D721Med (cell line): ENCODE results near the gene SLC4A9.

Experiments used
- DNase-seq: peaks from one replicate; pipeline ENCODE4 v3.0.0; 2011; ENCODE audit warnings: low spot score; ENCODE audit not compliant: insufficient read length
- FAIRE-seq: peaks from 2 replicates; lab custom pipeline; 2011; peaks lifted over from hg19 to GRCh38; lab: Jason Lieb, UNC
- TF ChIP-seq, protein P1 (sequence below): IDR thresholded peaks from 2 replicates; pipeline ENCODE4 v1.5.1; 2012; ENCODE audit warnings: mild to moderate bottlenecking, control low read depth; ENCODE audit not compliant: insufficient read depth; ENCODE audit errors: missing control alignments

SLC4A9 gene

DNA sequence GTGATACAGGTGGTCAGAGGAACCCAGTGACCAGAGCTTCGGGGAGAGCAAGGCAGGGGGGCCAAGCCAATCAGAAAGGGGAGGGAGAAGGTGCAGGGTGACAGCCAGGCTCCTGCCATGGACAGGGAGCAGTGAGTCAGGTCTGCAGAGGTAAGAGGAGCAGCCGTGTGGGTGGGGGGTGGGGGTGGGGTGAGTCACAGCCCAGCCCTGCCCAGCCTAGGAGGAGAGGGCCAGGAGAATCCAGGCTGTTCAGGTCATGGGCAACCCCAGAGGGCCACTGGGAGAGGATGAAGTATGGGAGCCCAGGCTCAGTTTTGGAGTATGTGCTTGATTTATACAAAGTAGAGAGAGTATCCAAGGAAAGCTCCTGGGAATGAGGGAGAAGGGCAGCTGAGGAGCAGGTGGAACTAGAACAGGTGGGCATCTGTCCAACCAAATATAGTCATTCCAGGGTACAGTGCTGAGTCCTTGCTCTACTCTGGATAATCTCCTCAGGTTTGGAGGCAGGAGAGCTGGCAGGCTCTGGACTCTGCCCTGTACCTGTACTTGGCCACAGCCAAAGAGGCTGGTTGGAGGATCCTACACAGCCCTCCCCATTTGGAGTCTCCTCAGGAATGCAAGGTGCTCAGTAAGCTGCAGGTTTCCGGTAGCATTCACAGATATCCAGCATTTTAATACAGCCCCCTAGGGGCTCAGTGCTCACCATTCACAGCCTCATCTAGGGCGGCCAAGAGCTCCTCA lies 15.1 kb upstream of the SLC4A9 start:
- FAIRE-seq = no peak

DNA sequence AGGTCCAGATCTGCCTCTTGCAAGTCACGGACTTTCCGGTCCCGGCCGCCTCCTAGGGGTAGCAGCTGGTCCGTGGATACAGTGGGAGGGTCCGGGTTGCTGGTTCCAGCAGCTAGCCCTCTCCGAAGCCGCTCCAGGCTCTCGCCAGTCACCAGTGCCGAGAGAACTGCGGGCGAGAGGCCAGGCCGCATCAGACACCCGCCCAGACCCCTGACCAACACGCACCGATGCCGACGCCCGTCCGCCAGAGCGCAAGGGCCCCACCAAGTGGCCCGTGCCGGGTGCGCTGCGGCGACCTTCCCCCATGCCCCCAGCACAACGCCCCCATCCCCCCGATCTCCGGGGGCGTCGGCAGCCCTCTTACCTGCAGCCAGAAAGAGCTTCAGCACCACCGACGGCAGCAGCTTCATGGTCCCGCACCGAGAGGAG lies 14.1 kb upstream of the SLC4A9 start:
- DNase-seq = no peak
- no peak for FAIRE-seq
- TF ChIP-seq, protein P1, sequence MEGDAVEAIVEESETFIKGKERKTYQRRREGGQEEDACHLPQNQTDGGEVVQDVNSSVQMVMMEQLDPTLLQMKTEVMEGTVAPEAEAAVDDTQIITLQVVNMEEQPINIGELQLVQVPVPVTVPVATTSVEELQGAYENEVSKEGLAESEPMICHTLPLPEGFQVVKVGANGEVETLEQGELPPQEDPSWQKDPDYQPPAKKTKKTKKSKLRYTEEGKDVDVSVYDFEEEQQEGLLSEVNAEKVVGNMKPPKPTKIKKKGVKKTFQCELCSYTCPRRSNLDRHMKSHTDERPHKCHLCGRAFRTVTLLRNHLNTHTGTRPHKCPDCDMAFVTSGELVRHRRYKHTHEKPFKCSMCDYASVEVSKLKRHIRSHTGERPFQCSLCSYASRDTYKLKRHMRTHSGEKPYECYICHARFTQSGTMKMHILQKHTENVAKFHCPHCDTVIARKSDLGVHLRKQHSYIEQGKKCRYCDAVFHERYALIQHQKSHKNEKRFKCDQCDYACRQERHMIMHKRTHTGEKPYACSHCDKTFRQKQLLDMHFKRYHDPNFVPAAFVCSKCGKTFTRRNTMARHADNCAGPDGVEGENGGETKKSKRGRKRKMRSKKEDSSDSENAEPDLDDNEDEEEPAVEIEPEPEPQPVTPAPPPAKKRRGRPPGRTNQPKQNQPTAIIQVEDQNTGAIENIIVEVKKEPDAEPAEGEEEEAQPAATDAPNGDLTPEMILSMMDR = no peak

More for the DNA sequence above, 15.1 kb upstream of the SLC4A9 start:
- DNase-seq = no peak
- TF ChIP-seq, protein P1 = no peak

DNA sequence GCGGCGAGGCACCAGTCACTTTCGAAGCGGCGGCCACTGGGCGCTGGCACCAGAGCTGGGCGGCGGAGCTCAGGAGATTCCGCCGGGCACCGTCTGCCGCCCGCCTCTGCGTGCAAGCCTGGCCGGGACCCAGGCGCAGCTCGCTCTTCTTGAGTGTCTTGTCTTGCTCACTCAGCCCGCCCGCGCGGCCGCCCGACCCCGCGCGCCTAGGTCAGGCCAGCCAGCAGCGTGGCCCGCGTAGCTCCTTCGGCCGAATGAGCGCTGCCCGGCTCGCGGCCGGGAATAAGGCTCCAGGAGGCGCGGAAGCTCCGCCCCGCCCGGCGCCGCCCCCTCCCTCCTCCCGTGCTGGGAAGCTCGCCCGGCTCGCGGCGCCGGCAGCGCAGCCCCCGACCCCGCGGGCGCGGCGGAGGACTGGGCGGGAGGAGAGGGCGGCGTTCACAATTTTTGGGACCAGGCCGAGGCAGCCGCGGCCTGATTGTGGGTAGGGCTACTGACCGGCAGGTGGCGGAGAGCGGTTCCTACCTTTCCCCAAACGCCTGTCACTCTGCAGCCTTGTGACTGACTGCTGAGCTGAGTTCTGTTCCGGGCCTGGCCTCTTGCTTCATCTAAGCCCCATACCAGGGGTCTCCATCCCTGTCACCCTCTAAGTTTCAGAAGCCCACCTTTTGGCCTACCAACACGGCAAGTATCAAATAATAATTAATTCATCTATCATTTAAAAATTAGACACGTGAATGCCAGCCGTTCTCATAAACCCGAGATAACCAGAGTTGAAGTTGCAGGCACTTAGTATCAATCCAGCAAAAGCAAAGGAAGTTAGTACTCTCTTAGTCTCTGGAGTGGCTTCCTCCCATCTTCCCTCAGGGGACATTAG lies 13.4 kb upstream of the SLC4A9 start, which contains the start of gene HBEGF:
HBEGF (minus strand) TSS at position 256 of the 874 bp plus-strand sequence. CDS start 275 bp downstream, outside the sequence.
- TF ChIP-seq, protein P1 = peak; percentile 1
- DNase-seq (peak; percentile 85), FAIRE-seq (no peak)

DNA sequence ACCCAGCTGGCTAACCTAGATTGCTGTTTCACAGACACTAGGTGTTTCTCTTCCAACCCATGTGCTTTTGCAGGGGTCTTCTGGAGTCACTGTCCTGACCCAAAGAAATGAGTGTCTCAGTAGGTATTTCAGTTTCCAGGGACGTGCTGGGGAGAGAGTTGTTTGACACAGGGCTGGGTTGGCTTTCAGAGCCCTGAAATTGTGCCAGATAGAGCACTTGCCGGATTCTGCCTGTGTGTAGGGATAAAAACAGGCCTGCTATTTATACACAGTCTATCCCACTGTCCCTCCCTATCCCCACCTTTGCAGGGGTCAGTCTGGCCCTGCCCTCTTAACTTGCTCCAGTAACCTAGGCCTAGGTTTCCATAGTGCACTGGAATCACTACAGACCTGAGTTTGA lies 12.6 kb upstream of the SLC4A9 start:
- DNase-seq (no peak), FAIRE-seq (no peak)
- TF ChIP-seq, protein P1 = no peak

DNA sequence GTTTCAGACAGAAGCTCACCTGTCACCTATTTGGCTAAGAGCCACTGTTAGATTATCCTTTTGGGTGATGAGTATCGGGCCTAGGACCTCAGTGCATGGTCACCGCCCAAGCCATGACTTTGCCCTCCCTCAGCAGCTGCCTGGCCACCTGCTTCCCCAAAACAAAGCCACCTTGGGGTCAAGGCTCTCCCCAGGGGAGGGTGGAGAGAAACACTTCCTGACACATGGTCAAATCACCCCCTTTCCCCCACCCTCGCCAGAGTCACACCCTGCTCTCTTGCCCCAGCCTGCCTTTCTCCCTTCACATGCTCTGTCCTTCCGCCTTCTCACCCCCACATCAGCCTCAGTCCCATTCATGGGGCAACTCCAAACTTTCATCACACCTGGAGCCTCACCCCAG lies 11.9 kb upstream of the SLC4A9 start:
- TF ChIP-seq, protein P1 = no peak
- FAIRE-seq (no peak), DNase-seq (no peak)

DNA sequence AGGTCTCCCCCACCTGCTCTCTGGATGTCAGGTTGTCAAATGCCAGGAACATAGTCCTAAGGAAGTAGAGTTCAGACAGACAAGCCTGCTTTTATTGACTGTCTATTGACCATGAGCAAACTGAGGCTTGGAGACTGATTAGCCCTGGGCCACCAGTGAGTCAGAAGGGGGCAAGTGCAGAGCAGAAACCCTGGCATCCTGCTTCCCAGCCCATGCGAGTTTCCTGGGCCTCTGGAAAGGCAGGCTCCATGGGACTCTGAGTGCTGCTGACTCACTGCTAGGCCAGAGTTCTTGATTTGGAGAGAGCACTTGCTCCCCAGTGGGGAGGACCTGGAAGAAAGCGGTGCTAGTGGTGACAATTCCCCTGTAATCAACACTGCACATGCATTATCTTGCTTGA lies 10.8 kb upstream of the SLC4A9 start:
- TF ChIP-seq, protein P1 = no peak
- DNase-seq (no peak), FAIRE-seq (no peak)
